ENCODE data around the gene TTLL8. TPM values are rescaled to one million over a fixed set of nuclear protein-coding genes. Genes with fewer than 3 reads are reported as not detected.
A peak's percentile ranks its signal among the peaks of the same experiment; 100 is the strongest.

Gene TTLL8
- total and polyA plus RNA-seq, 7 donors = not detected

- 39 to 48% (median 41%) methylated on average over 42 of the region's 42 CpGs for WGBS, 3 donors
- Histone ChIP-seq H3K36me3 (ENCODE audit: insufficient read depth in 1 of 2, low read depth in 1 of 2) (no peaks in the 10 kb centered on the region), H3K27me3 (ENCODE audit: insufficient read depth in 3 of 3, low read length in 2 of 3) (peaks cover 0 to 52% (median 6%) of the 10 kb centered on the region in 3 donors), H3K9me3 (no peaks in the 10 kb centered on the region), H3K4me1 (peaks cover 6% of the 10 kb centered on the region), H3K4me3 (no peak overlapping the region), H3K27ac (no peak overlapping the region)
- DNase-seq = no peak
- TF ChIP-seq CTCF (IDR thresholded peaks at IDR 0.05) = no peak
- peak; percentile 47 to 73 (median 67) for ATAC-seq
- intact Hi-C loops (cut with DNase I) = no loop called here
These were observed 30.2 kb downstream of the TTLL8 start for GRCh38 chr22:50027639-50028537.

GRCh38 chr22:50025993-50026392 lies 32.1 kb downstream of the TTLL8 start:
- Histone ChIP-seq H3K9me3 (no peaks in the 10 kb centered on the region), H3K4me1 (peaks cover 6% of the 10 kb centered on the region), H3K27ac (no peak overlapping the region), H3K27me3 (ENCODE audit: insufficient read depth in 3 of 3, low read length in 2 of 3) (peaks cover 0 to 43% (median 3%) of the 10 kb centered on the region in 3 donors), H3K36me3 (ENCODE audit: insufficient read depth in 1 of 2, low read depth in 1 of 2) (no peaks in the 10 kb centered on the region), H3K4me3 (no peak overlapping the region)
- ATAC-seq = no peak
- 75 to 81% (median 79%) methylated on average over 13 of the region's 13 CpGs for WGBS, 3 donors
- no peak for DNase-seq
- intact Hi-C loops (cut with DNase I) = no loop called here
- TF ChIP-seq CTCF (IDR thresholded peaks at IDR 0.05) = no peak

GRCh38 chr22:50022171-50022819 lies 35.8 kb downstream of the TTLL8 start:
- intact Hi-C loops (cut with DNase I) = no loop called here
- ATAC-seq = no peak
- Histone ChIP-seq H3K27me3 (ENCODE audit: insufficient read depth in 3 of 3, low read length in 2 of 3) (peaks cover 0 to 34% (median 0%) of the 10 kb centered on the region in 3 donors), H3K9me3 (no peaks in the 10 kb centered on the region), H3K4me1 (no peaks in the 10 kb centered on the region), H3K36me3 (ENCODE audit: insufficient read depth in 1 of 2, low read depth in 1 of 2) (no peaks in the 10 kb centered on the region), H3K4me3 (no peak overlapping the region), H3K27ac (no peak overlapping the region)
- WGBS, 3 donors = 82 to 88% (median 85%) methylated on average over 14 of the region's 14 CpGs
- DNase-seq = no peak
- no peak for TF ChIP-seq CTCF (IDR thresholded peaks at IDR 0.05)

GRCh38 chr22:50020606-50021005 lies 37.5 kb downstream of the TTLL8 start:
- intact Hi-C loops (cut with DNase I) = no loop called here
- WGBS, 3 donors = 90 to 93% (median 90%) methylated on average over 15 of the region's 15 CpGs
- H3K36me3 ChIP-seq (ENCODE audit: insufficient read depth in 1 of 2, low read depth in 1 of 2) = no peaks in the 10 kb centered on the region
- TF ChIP-seq CTCF (IDR thresholded peaks at IDR 0.05) = no peak
- no peak overlapping the region for H3K27ac ChIP-seq
- no peaks in the 10 kb centered on the region for H3K9me3 ChIP-seq
- no peak for ATAC-seq
- DNase-seq = no peak
- peaks cover 0 to 41% (median 5%) of the 10 kb centered on the region in 3 donors for H3K27me3 ChIP-seq (ENCODE audit: insufficient read depth in 3 of 3, low read length in 2 of 3)
- no peaks in the 10 kb centered on the region for H3K4me1 ChIP-seq
- no peak overlapping the region for H3K4me3 ChIP-seq

Data from psoas muscle (tissue), 8 donors.